Measurements from ENCODE around the gene GAREM2. TPM values are rescaled to one million over a fixed set of nuclear protein-coding genes. Genes with fewer than 3 reads are reported as not detected.

The GAREM2 gene
- total RNA-seq, 1 donor from 2014 or later, result 0.20 TPM

DNA sequence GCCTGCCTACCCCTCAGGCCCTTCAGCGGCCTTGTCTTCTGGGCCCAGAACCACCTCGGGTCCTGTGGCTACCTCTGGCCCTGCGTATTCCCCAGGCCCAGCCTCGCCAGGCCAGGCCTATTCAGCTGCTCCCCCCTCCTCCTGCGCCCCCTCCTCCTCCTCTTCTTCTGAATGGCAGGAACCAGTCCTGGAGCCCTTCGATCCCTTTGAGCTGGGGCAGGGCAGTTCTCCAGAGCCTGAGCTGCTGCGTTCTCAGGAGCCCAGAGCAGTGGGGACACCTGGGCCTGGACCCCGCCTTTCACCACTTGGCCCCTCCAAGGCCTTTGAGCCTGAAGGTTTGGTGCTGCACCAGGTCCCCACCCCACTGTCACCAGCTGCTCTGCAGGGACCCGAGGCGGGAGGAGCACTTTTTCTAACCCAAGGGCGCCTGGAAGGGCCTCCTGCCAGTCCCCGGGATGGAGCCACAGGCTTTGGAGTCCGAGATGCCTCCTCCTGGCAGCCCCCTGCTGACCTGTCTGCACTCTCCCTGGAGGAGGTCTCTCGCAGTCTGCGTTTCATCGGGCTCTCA, 14.7 kb downstream of the GAREM2 start:
- no peak for DNase-seq (ENCODE audit: low read depth in 2 of 2)

DNA sequence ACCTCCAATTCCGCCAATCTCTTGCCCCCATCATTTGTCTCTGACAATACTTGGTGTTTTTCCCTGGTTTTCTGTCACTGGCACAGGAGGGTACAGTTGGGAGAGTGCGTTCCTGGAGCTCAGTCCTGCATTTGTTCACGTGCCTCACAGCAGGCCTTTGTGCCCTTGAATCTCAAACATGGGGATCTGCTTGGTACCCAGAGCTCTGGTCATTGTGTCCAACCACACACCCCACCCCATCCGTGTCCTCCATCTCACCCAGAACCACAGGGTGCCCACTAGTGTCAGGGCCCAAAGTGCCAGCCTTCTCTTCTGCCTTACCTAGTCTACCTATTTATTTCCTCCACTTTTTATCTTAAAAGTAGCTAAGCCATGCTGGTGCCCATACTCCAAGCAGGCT, 16.2 kb downstream of the GAREM2 start:
- no peak for DNase-seq (ENCODE audit: low read depth in 2 of 2)

DNA sequence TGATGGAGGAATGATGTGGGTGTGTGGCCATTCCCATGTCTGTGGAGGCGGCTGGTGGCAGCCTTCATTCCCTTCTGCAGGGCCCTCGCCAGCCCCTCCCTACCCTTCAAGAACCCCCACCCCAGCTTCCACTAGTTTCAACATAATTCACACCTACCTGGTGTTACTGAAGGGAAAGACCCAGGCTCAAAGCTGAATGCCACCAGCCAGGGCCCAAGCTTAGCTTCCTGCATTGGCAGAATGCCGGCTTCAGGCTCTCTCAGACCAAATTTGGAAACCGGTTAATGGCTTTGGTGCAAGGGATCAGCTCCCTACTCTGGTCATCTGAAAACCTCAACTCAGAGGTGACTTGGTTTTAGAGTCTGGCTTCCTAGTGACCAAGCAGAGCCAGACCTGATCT, 16.9 kb downstream of the GAREM2 start:
- DNase-seq (ENCODE audit: low read depth in 2 of 2), result no peak

DNA sequence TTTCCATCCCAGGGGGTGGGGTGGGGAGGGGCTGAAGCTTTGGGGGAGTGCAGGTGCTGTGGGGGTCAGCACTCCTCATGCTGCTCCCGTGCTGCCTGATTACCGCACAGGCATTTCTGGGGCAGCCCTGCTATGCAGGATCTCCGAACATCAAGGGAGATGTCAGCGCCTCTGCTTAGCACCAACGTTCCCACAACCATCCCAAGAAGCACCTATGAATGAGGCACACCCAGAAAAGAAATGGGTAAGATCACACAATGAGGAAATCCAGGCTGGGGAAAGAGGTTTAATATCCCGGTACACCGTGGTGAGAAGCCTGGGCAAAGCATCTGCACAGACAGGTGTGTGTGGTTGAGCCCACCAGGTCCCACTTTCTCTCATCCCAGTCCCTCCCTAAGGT, 17.5 kb downstream of the GAREM2 start:
- DNase-seq (ENCODE audit: low read depth in 2 of 2), result no peak

DNA sequence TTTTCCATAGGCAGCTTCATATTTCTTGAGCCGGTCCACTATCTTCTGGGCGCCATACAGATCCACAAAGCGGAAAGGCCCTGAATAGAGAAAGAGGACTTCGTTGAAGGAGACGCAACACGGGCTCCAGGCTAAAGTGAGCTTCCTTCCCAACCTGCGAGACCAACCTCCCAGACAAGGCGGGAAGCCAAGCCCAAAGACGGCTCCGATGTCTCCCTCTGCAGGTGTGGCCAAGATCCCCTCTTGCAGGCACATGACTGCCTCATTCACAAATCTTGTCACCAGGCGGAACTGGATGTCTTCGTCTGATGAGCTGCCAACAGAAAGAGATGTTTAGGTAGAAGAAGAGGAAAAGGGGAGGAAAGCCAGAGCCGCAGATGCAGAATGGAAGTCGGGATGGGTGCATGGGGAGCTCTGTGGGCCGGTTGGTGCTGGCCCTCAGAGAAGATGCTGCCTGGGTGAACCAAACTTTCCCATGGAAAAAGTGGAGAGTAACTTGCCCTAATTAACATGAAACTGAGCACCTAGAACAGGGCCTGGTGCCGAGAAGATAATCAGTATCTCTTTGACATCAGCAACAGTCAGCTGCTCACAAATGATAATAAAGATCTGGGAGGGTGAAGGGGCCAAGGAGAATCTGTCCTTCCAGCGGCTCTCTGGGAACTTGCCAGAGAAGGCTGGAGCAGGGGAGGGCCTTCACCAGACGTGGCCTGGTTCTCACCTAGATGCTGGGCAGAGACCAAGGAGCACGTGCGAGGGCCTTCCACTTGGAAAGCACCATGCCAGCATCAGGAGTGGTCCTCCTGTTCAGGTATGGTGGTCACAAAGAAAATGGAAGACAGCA, 18.6 kb downstream of the GAREM2 start:
- DNase-seq (ENCODE audit: low read depth in 2 of 2), result no peak

DNA sequence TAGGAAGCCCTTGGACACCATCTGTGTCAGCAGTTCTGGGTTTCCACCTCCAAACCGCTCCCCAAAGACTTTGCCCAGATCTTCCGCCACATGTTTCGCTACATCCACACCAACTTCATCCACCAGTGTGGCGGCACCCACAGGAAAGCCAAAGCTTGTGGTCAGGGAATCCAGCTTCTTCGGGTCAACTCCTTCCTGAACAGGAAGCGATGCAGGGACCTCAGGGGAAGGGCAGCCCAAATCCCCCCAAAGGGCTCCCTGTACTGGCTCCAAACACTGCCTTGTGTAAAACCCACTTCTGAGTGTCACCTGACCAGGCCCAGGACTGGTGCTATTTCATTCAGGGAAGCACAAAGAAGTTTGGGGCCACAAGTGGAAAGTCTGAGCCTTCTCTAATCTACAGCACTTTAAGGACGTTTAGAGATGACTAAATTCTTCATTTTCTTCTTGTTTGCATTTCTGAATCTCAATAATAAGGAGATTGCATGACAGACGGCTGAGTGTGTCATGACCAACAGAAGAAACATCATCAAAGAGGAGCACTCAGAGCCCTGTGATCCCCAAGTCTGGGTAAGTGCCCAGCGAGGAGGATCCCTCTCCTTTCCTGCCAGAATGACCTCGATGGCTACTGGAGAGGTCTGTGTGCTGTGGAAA, 20.8 kb downstream of the GAREM2 start:
- no peak for DNase-seq (ENCODE audit: low read depth in 2 of 2)

DNA sequence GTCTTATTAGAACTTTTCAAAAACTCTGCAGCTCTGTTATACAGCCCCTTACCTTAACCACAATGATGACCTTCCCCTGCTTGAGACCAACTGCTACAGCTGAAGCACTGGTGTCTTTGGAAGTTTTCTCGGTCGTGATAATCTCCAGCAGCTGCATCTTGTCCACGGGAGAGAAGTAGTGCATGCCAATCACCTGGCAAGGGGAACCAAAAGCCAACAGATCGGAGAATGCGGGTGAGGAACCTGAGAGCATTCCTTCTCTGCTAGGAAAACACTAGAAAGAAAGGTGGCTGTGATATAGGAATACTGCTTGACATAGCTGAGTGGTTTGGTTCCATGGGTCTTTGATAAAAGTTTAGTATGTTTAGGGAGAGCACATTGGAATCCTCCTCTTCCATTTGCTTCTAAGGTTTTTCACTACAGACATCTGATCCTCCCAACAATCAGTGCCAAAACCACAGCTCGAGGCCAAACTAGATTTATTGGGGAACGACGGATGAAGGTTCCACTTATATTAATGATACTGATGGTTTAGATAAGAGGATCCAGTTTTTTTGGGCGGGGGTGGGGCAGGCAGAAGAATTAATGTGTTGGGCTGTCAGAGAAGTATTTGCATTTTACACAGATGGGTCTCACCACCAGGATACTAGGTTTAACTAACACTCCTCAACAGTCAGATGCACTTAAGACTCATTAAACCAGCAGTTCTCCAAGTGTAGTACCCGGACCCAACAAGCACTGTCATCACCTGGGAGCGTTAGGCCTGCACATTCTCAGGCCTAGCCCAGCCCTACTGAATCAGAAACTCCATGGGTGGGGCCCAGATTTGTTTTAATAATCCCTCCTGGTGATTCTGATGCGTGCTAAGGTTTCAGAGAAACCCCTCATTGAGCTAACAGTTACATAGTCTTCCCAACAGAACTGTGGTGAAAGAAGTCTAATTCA, 22.4 kb downstream of the GAREM2 start:
- no peak for DNase-seq (ENCODE audit: low read depth in 2 of 2)

DNA sequence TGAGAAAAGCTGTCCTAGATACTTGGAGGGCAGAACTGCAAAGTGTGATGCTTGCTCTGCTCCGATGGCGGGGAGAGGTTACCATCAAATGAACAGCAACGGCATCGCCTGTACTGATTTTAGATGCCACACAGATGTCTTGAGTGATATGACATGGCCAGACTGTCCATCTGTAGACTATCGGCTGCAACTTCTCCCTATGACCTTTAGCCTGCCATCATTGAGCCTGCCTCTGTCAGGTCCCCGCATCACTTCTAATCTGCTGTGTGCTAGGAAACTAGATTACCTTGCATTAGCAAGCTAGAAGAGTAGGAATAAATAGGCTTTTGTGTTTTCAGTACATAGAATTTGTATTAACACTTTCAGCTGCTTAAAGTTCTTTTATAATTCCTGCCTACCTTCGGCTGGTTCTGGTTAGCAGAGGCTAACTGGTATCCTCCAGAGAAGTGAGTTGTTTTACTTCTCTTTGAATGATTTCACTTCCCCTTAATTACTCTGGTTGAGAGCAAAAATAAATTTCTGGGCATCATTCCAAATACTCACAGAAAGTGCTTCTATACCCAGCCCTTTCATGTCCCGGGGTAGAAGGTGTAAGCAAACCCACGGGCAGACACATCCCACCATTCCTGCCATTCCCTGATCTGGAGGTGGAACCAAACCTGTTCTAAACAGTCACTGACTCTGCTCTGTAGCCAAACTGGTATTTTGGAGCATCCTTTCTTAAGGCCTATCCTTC, 24.0 kb downstream of the GAREM2 start:
- DNase-seq (ENCODE audit: low read depth in 2 of 2), result peak in 1 of 2 donors; percentile 46

DNA sequence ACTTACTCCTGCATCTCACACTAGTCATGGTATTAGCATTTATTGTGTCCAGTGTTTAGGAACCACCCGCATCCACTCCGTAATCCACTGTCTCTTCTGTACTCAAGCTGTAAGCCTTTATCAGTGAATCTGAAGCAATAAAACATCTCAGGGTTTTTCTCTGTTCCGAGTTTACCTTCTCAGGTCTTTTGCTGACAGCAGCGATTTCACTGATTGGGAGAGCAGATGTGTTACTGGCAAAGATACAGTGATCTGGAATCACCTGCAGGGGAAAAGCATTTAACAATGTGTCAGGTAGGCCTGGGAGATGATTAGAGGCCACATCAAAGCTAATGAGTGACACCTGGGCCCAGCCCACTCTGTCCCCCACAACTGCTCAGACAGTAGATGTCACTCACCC, 24.6 kb downstream of the GAREM2 start:
- DNase-seq (ENCODE audit: low read depth in 2 of 2), result no peak

DNA sequence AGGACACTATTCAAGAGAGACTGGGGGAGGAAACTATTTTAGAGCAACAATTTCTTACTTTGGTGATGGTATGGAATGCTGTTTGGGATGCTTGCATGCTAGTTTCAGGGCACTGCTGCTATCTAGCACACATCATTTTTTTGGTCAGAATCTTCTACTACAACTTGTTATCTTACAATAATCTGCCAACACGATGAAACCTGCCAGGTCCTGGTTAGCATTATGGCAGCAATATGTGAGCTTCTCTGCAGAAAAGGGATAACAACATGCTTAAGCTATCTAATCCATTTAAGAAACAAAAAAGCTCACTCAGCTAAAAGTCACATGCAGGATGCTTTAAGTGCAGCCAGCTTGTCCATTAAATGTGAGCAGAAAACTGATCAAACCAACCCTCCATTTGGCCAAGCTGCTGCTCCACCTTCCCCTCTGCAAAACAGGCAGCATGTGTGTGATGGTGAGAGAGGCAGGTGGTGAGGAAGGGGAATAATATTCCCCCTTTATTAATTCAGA, 30.1 kb downstream of the GAREM2 start:
- DNase-seq (ENCODE audit: low read depth in 2 of 2), result no peak

DNA sequence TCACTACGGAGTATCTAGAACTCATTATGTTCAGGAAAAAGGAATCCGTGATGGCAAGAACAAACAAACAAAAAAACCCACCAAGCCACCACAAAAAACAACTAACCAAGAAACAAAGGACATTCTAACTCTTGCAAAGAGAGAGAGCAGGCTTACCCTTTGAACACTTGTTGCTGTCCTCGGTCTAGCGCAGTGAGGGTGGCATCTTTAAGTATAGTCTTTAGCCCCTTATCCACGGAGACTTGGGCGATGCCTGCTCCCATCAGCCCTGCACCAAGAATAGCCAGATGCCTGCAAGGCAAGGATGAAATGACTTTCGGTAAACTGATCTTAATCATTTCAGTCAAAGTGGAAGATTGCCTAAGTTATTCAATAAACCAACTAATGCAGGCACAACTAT, 31.0 kb downstream of the GAREM2 start:
- no peak for DNase-seq (ENCODE audit: low read depth in 2 of 2)

DNA sequence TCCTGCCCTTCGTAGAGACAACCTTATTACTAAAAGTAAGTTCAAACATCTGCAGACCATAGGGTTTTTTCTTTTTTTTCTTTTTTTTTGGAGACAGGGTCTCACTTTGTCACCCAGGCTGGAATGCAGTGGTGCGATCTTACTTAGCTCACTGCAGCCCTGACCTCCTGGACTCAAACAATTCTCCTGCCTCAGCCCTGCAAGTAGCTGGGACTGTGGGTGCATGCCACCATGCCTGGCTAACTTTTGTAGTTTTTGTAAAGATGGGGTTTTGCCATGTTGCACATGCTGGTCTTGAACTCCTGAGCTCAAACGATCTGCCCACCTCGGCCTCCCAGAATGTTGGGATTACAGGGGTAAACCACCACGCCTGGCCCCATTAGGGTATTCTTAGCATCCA, 39.1 kb downstream of the GAREM2 start:
- DNase-seq (ENCODE audit: low read depth in 2 of 2), result no peak

DNA sequence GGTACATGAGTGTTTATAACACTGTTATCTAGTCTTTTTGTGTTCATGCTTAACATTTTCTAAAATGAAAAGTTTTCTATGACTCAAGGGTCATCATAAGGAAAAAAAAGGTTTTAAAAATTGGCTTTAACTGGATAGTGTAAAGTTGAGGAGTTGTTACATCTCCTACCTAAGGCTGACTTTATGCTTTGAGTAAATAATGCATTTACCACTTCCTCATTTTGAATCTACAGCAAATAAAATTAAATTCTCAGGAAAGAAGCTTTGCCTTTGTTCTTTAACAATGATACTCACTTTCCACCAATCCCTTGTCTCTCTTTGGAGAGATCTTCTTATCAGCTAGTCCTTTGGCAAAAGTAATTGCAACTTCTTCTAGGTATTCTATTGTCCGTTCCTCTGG, 41.9 kb downstream of the GAREM2 start:
- DNase-seq (ENCODE audit: low read depth in 2 of 2), result no peak

DNA sequence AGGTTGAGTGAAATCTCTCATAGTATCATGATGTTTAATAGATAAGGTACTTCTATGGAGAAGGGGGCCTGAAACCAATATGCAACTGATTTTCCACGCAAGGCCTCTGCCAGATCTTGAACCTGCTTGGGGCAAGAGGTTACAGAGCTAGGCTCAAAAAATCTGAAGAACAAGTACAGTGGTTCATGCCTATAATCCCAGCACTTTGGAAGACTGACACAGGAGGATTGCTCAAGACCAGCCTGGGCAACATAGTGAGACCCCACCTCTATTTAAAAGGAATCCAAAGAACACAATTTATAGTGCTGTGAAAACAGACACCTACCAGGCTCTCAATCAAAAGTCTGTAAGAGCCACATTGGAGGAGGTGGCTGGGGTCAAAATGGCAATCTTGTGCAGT, 42.9 kb downstream of the GAREM2 start:
- no peak for DNase-seq (ENCODE audit: low read depth in 2 of 2)

DNA sequence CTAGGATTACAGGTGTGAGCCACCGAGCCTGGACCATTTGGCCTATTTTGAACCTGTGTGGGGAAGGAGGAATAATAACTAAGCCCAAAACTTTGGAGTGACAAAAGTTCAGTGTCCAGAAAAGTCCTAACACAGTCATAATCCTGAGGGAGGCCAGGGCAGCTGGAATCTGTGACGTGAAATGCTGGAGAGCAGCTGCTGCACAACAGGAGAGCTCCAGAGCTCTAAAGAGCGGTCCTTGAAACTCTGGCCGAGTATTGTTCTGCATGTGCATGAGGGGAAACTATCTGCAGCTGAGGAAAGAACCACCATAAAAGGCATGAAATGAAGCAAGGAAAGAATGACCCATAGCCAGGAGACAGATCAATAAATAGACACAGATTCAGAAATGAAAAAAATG, 43.7 kb downstream of the GAREM2 start:
- no peak for DNase-seq (ENCODE audit: low read depth in 2 of 2)

DNA sequence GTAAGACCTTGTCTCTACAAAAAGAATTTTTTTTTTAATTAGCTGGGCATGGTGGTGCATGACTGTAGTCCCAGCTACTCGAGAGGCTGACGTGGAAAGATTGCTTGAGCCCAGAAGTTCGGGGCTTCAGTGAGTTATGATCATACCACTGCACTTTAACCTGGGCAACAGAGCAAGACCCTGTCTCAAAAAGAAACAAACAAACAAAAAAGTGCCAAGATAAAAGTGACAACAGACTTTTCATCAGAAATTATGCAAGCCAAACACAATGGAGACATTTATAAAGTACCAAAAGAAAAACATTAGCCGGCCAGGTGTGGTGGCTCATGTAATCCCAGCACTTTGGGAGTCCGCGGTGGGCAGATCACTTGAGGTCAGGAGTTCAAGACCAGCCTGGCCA, 44.8 kb downstream of the GAREM2 start:
- DNase-seq (ENCODE audit: low read depth in 2 of 2), result no peak

DNA sequence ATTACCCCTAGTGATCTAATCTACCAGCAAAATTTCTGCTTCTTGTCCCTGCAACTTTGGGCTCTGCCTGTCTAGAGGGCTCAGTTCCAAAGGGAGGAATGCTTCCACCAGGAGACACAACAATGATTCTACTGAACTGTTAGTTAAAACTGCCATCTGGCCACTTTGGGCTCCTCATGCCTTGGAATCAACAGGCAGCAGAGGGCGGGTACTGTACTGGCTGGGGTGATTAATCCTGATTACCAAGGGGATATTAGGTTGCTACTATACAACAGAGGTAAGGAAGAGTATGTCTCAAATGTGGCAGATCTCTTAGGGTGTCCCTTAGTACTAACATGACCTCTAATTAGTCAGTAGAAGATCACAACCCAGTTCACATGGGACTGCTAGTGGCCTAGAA, 50.1 kb downstream of the GAREM2 start:
- no peak for DNase-seq (ENCODE audit: low read depth in 2 of 2)

DNA sequence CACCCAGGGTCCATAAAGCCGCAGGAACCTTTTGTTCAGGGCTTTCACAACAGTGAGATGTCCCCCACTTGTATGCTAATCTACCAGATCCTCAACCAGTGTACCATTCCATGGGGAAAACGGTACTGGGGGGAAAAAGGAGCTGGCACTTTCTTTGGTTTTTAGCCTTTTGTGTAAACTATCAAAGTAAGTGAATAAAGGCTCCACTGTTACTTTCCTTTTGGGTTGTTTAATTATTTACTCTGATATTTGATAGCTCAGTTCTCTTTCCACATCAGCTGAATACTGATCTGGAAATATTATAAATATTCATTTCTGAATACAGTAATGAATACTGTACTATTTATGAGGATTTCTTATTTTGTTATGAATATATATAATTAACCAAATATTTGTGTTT, 51.2 kb downstream of the GAREM2 start:
- no peak for DNase-seq (ENCODE audit: low read depth in 2 of 2)

DNA sequence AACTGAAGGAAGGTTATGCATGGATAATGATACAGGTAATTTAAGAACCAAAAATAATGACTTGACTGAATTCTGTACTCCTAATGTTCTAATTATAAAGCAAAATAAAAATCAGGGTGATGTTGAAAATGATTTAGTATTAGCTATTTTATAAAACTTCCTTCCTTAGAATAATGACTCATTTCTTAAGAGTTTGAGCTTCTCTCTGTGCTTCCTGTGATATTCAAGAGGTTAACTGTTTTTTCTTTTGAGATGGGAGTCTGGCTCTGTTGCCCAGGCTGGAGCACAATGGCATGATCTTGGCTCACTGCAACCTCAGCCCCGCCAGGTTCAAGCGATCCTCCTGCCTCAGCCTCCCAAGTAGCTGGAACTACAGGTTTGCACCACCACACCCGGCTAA, 56.7 kb downstream of the GAREM2 start:
- DNase-seq (ENCODE audit: low read depth in 2 of 2), result peak in 1 of 2 donors; percentile 69

DNA sequence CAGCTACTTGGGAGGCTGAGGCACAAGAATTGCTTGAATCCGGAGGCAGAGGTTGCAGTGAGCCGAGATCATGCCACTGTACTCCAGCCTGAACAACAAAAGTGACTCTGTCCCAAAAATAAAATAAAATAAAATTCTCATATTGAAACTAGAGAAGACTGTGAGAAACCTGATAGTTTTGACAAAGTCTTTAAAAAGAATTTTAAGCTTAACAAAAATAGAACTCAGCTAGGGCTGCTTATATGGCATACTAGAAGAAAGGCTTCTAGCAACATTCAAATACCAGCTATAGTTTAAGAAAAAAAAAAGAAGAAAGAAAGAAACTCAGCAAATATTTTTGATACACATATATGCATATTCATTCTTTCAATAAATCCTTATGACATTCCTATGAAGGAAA, 57.9 kb downstream of the GAREM2 start:
- DNase-seq (ENCODE audit: low read depth in 2 of 2), result no peak

DNA sequence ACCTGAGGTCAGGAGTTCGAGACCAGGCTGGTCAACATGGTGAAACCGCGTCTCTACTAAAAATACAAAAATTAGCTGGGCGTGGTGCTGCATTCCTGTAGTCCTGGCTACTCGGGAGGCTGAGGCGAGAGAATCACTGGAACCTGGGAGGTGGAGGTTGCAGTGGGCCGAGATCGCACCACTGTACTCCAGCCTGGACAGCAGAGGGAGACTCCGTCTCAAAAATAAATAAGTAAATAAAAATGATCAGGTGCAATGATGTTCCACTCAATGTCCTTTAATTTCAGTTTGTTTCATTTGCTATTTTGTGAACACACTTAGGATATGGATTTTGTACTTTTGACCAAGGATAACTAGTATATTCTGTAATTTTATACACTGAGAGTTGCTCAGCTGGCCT, 62.2 kb downstream of the GAREM2 start:
- DNase-seq (ENCODE audit: low read depth in 2 of 2), result peak in 1 of 2 donors; percentile 39

Measured in lung microvascular endothelial cell (primary cell).